Duodenal mucosa (tissue), 2 donors: Measurements from ENCODE around the gene MYO1H.

Source experiments
- H3K27ac ChIP-seq: one replicate; pipeline ENCODE4 v1.7.0; 2013; ENCODE audit warnings: low read depth, low read length
- H3K27me3 ChIP-seq, 2 donors: one replicate each; pipeline ENCODE4 v1.7.0; 2013; ENCODE audit warnings: low read length in 2 of 2, control low read depth in 1 of 2; ENCODE audit not compliant: insufficient read depth in 2 of 2, control insufficient read depth in 1 of 2
- H3K36me3 ChIP-seq, 2 donors: one replicate each; pipeline ENCODE4 v1.7.0; 2013; ENCODE audit warnings: low read length in 2 of 2, control low read depth in 1 of 2; ENCODE audit not compliant: insufficient read depth in 2 of 2, control insufficient read depth in 1 of 2
- H3K4me1 ChIP-seq, 2 donors: one replicate each; pipeline ENCODE4 v1.7.0; 2013; ENCODE audit warnings: low read length in 2 of 2, control low read depth in 1 of 2; ENCODE audit not compliant: insufficient read depth in 2 of 2, control insufficient read depth in 1 of 2
- H3K4me3 ChIP-seq, 2 donors: one replicate each; pipeline ENCODE4 v1.7.0; 2013; ENCODE audit warnings: low read length in 2 of 2, low read depth in 1 of 2
- H3K9ac ChIP-seq, 2 donors: one replicate each; pipeline ENCODE4 v1.7.0; 2013; ENCODE audit warnings: low read length in 2 of 2, low read depth in 1 of 2
- H3K9me3 ChIP-seq, 2 donors: one replicate each; pipeline ENCODE4 v1.7.0; 2013; ENCODE audit warnings: low read length in 2 of 2, control low read depth in 1 of 2; ENCODE audit not compliant: control insufficient read depth in 1 of 2

Gene MYO1H

DNA sequence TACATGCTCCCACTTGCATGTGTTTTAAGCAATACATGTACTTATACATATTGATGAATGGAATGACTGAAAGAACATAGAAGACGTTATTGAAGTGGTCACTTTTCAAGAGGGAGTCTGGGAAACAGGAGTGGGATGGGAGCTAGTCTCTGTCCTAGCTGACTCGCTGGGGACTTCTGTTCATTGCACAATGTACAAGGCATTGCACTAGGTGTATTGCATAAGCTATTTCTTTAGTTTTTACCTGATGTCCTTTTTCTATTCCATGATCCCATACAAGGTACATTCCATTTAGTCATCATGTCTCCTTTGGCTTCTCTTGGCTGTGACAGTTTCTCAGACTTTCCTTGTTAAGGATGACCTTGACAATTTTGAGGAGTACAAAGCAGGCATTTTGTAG is 4.0 kb upstream of the MYO1H start:
- Histone ChIP-seq H3K4me3 (no peak overlapping the region), H3K36me3 (no peaks in the 10 kb centered on the region), H3K4me1 (no peaks in the 10 kb centered on the region), H3K9ac (no peak overlapping the region), H3K9me3 (no peaks in the 10 kb centered on the region), H3K27ac (no peak overlapping the region), H3K27me3 (no peaks in the 10 kb centered on the region)

DNA sequence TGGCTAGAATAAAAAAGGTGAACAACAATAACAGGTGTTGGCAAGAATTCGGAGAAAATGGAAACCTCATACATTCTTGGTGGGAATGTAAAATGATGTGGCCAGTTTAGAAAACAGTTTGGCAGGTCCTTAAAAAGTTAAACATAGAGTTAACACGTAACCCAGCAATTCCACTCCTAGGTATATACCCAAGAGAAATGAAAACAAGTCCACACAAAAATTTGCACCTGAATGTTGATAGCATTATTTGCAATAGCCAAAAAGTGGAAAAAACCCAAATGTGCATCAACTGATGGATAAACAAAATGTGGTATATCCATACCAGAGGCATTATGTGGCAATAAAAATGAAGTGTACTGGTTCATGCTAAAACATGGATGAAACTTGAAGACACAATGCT is 2.3 kb upstream of the MYO1H start:
- H3K27me3 ChIP-seq = no peaks in the 10 kb centered on the region
- no peak overlapping the region for H3K4me3 ChIP-seq
- H3K27ac ChIP-seq = no peak overlapping the region
- no peaks in the 10 kb centered on the region for H3K36me3 ChIP-seq
- H3K4me1 ChIP-seq = no peaks in the 10 kb centered on the region
- no peaks in the 10 kb centered on the region for H3K9me3 ChIP-seq
- H3K9ac ChIP-seq = no peak overlapping the region

DNA sequence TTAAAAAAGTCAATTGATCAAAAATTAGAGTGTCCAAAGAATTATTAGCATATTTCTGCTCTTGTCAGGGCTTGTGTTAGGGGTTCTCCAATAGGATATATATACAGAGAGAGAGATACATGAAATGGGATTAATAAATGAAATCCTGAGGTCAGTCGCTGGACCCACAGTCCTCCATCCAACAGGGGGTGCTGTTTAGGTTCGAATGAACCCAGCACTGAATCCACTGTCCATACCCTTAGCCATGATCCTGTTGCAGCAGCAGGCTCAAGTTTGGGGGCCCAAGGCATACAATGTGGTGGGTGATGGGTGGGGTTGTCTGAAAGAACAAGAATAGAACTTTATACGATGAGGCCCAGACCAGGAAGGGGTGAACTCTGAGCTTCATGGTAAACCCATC is 780 bp upstream of the MYO1H start:
- no peak overlapping the region for H3K4me3 ChIP-seq
- H3K27ac ChIP-seq = no peak overlapping the region
- H3K9me3 ChIP-seq = no peaks in the 10 kb centered on the region
- H3K4me1 ChIP-seq = no peaks in the 10 kb centered on the region
- H3K36me3 ChIP-seq = no peaks in the 10 kb centered on the region
- H3K27me3 ChIP-seq = no peaks in the 10 kb centered on the region
- H3K9ac ChIP-seq = no peak overlapping the region

DNA sequence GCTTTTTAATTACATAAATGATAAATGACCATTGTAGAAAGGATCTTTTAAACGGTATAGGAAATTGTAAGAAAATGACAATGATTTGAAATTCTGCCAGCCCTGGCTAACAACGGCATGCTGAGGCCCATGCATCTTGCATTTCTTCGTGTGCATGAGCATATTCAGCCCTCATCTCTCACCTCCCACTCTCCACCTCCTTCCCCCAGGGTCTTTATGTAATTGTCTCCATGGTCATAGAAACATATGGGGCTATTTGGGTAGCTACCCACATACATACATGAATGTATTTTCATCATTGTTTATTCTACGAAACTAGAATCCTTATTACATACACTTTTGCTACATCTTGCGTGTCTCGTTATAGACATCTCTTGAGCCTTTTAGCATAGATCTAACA is 4.5 kb downstream of the MYO1H start:
- Histone ChIP-seq H3K27me3 (peaks cover 2 to 4% of the 10 kb centered on the region in 2 donors), H3K36me3 (no peaks in the 10 kb centered on the region), H3K4me3 (no peak overlapping the region), H3K9me3 (no peaks in the 10 kb centered on the region), H3K4me1 (no peaks in the 10 kb centered on the region), H3K9ac (no peak overlapping the region), H3K27ac (no peak overlapping the region)

DNA sequence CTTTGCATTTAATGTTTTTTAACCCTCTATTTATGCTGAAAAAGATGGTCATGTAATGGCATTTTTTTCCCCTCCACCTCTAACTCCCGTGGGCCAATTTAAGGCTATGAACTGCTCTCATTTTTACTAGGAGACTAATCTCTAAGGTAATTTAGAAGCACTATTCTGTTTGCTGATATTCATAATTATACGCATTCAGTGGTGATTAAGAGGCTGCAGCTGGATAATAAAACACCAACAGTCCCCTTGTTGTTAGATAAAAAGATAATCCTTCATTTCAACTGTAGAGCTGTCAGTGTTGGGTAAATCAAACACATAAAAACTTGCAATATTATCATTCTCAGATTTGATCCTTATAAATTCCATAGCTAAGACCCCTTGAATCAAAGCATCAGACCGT is 8.9 kb downstream of the MYO1H start:
- H3K4me3 ChIP-seq = no peak overlapping the region
- H3K27ac ChIP-seq = no peak overlapping the region
- H3K9me3 ChIP-seq = no peaks in the 10 kb centered on the region

DNA sequence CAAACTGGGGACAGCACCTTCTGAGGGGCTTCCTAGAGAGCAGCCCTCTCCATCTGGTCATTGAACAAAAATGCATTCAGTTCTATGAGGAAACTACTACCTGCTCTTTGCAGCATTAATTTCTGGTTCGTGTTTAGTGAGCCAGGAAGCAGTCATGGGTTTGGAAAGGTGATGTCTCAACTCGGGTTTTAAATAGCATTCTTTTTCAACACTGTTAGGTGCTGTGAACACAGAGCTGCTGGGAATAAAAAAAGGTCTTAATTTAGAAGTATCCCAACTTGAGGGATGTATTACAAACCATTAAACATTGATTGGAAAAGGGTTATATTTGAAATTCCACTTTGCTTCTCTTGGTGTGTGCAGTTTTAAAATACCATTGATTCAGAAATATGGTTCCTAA is 9.3 kb downstream of the MYO1H start:
- no peaks in the 10 kb centered on the region for H3K9me3 ChIP-seq
- no peaks in the 10 kb centered on the region for H3K4me1 ChIP-seq
- no peak overlapping the region for H3K9ac ChIP-seq
- peaks cover 2 to 8% of the 10 kb centered on the region in 2 donors for H3K27me3 ChIP-seq
- no peak overlapping the region for H3K4me3 ChIP-seq
- H3K36me3 ChIP-seq = no peaks in the 10 kb centered on the region
- H3K27ac ChIP-seq = no peak overlapping the region

More for the DNA sequence above, 8.9 kb downstream of the MYO1H start:
- H3K9ac ChIP-seq = no peak overlapping the region
- no peaks in the 10 kb centered on the region for H3K4me1 ChIP-seq
- peaks cover 2 to 8% of the 10 kb centered on the region in 2 donors for H3K27me3 ChIP-seq
- no peaks in the 10 kb centered on the region for H3K36me3 ChIP-seq

DNA sequence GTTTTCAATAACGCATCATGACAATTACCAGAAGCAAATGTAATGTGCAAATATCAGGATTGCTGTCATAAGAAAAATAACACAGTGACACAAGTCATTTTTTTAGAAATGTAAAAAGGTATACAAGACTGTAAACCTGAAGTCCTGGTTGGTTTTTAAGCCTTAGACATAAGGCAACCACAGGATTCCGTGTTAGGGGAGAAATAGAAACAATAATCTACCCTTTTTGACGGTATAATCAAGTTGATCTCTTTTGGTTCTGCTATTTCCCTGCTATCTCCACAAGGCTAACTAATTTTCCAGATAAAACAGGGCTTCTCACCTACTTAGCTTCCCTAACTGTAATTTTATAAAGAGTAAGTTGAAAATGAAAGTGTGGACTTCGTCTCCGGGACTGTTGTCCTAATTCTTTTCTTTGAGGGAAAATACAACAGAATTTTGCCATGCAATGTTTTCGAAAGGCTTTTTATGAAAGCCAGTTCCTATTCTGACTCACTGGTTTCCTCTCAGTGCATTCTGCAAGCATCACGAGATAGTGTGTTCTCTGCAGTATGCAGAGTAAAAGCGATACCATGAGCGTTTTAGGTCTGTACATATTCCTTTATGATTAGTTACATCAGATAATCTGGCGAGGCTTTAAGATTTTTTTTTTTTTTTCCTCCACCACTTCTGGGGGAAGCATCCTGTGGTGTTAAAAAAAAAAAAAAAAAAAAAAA is 10.6 kb downstream of the MYO1H start:
- H3K9ac ChIP-seq = no peak overlapping the region
- no peaks in the 10 kb centered on the region for H3K36me3 ChIP-seq
- H3K27ac ChIP-seq = no peak overlapping the region
- peaks cover 2 to 4% of the 10 kb centered on the region in 2 donors for H3K27me3 ChIP-seq
- H3K4me1 ChIP-seq = no peaks in the 10 kb centered on the region
- peak overlapping the region in 1 of 2 donors; percentile 38 for H3K4me3 ChIP-seq
- no peaks in the 10 kb centered on the region for H3K9me3 ChIP-seq

DNA sequence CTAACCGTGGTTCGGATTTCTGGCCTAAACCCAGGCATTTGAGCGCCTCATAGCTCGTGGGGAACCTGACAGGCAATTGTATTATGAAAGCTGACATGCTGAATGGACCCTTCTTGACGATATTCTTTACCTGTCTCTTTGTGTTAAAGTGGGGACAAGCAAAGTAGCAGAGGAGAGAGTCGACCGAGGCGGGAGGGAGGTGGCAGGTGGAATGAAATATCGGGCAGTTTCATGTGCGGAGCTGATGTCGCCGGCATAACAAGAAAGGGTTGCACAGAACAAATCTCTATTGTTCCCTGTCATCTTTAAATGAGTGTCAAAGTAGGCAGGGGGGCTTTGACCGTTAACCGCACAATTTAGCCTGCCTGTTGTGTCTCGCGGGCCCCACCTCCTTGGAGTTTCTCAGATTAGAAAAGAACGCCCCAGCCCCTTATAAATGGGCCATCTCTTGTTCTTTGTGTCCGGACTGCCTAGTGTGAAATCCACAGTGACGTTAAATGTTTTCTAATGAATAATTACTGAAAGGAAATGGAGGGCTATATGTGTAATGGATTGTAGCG is 11.5 kb downstream of the MYO1H start:
- Histone ChIP-seq H3K27ac (no peak overlapping the region), H3K27me3 (peaks cover 2 to 4% of the 10 kb centered on the region in 2 donors), H3K4me1 (no peaks in the 10 kb centered on the region), H3K4me3 (no peak overlapping the region), H3K36me3 (no peaks in the 10 kb centered on the region), H3K9ac (no peak overlapping the region), H3K9me3 (no peaks in the 10 kb centered on the region)

DNA sequence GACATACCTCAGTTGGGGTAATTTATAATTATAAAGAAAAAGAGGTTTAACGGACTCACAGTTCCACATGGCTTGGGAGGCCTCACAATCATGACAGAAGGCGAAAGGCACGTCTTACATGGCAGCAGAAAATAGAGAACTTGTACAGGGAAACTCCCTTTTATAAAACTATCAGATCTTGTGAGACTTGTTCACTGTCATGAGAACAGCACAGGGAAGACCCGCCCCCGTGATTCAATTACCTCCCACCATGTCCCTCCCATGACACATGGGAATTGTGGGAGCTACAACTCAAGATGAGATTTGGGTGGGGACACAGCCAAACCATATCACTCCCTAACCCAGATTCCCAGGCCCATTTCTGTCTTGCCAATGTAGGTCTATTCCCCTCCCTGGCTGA is 22.1 kb downstream of the MYO1H start:
- H3K27ac ChIP-seq = no peak overlapping the region
- peaks cover 0 to 4% of the 10 kb centered on the region in 2 donors for H3K27me3 ChIP-seq
- no peaks in the 10 kb centered on the region for H3K36me3 ChIP-seq
- no peaks in the 10 kb centered on the region for H3K9me3 ChIP-seq
- H3K4me1 ChIP-seq = no peaks in the 10 kb centered on the region
- H3K4me3 ChIP-seq = no peak overlapping the region
- H3K9ac ChIP-seq = no peak overlapping the region

DNA sequence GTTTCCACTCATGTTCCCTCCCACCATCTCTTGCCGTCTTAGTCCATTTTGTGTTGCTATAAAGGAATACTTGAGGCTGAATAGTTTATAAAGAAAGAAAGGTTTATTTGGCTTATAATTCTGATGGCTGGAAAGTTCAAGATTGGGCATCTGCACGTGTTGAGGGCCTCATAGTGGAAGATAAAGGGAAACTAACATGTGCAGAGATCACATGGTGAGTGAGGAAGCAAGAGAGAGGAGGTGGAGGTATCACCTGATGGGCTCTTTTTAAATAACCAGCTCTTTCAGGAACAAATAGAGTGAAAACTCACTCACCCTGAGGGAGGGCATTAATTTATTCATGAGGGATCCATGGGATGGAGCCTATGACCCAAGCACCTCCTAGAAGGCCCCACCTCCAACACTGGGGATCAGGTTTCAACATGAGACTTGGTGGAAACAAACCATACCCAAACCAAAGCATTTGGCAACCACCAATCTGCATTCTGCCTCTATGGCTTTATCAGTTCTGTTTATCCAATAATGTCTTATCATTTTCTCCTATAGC is 29.5 kb downstream of the MYO1H start:
- Histone ChIP-seq H3K9ac (no peak overlapping the region), H3K4me1 (no peaks in the 10 kb centered on the region), H3K4me3 (no peak overlapping the region), H3K9me3 (no peaks in the 10 kb centered on the region), H3K36me3 (no peaks in the 10 kb centered on the region), H3K27ac (no peak overlapping the region), H3K27me3 (peaks cover 0 to 2% of the 10 kb centered on the region in 2 donors)
